Measurements from ENCODE around the gene CNGA3. TPM values are rescaled to one million over a fixed set of nuclear protein-coding genes. Genes with fewer than 3 reads are reported as not detected.

Gene CNGA3
- total and polyA plus RNA-seq, 2 donors = 0.15 to 0.85 TPM

DNA sequence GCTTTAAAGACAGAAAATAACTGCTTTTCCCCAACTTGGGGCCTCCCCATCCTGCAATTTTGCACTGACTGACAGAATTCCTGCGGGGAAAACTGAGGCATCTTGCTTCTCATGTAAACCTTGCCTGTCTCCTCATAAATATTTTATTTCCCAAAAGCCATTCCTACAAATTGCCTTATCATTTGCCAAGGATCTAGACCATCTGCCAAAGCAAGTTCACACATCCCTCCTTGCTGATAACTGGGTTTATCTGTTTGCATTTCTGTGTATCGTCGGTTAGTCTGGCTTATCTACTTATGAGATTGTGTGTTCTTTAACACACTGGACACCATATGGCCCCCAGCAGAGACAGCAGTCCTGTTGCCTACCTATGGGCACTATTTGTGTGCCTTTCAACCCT lies 3.0 kb upstream of the CNGA3 start:
- Histone ChIP-seq H3K4me1 (ENCODE audit: insufficient read depth) (no peaks in the 10 kb centered on the region), H3K4me3 (ENCODE audit: low read depth, low read length) (no peak overlapping the region), H3K36me3 (ENCODE audit: insufficient read depth) (no peaks in the 10 kb centered on the region), H3K27ac (ENCODE audit: low read depth) (no peak overlapping the region)
- DNase-seq (ENCODE audit: extremely low spot score) = no peak
- 20% methylated on average over 3 of the region's 3 CpGs for WGBS

DNA sequence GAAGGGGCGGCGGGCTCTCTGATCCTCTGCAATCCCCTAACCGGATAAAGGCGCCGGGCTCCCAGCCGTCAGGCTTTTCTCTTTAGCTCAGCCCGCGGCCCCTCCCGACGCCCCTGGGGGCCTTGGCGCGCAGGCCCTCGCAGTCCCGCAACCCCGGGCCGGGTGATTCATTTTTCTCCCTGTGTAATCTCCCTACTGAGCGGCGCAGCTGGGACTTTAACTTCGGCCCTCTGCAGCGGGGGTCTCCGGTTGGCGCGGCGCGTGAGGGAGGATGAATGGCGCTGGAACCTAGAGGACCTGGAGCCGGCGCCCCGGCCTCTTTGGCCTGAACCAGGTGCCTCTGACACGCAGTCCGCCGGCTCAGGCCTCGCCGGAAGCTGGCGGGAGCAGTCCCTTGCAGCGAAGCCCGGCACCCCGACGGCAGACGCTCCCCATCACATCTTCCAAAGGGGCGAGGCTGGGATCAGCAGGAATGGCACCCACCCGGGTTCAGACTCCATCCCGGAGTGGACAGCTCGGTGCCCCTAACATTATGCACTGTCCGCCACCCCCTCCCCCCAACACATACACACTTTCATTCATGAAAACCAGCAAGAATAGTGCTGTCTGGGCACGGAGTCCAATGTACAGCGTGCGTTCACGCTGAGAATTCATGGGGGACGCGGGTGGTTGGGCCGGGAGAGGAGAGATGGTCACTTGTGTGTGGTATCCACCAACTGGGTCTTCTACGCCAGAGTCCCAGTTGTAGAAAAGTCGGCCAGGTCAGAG lies 1.2 kb downstream of the CNGA3 start:
- H3K4me3 ChIP-seq (ENCODE audit: low read depth, low read length) = no peak overlapping the region
- DNase-seq (ENCODE audit: extremely low spot score) = no peak
- H3K27ac ChIP-seq (ENCODE audit: low read depth) = no peak overlapping the region
- H3K4me1 ChIP-seq (ENCODE audit: insufficient read depth) = no peaks in the 10 kb centered on the region
- H3K36me3 ChIP-seq (ENCODE audit: insufficient read depth) = no peaks in the 10 kb centered on the region
- 7% methylated on average over 54 of the region's 54 CpGs for WGBS

DNA sequence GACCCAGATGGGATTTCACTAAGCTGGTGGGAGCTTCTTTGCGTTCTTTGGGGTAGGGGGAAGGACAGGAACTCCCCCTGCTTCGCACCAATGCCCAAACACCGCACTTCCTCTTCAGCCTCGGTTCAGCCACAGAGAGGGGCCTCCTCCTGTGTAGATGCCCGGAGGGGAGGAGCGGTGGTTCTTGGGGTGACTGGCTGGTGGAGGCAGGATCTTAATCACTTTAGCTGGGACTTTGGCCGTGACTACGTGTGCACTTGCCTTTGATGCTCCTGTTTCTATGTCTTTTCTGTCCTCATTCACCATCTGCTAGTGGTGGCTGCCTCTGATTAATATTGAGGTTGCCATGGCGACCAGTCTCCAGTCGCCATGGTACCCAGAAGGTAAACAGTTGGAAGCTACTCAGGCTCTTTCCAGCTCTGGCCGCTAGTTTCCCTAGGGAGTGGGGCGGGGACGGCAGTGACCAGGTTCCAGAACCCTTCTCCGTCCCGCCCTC lies 1.9 kb downstream of the CNGA3 start:
- Histone ChIP-seq H3K36me3 (ENCODE audit: insufficient read depth) (no peaks in the 10 kb centered on the region), H3K4me1 (ENCODE audit: insufficient read depth) (no peaks in the 10 kb centered on the region), H3K27ac (ENCODE audit: low read depth) (no peak overlapping the region), H3K4me3 (ENCODE audit: low read depth, low read length) (no peak overlapping the region)
- no peak for DNase-seq (ENCODE audit: extremely low spot score)
- 11% methylated on average over 15 of the region's 15 CpGs for WGBS

DNA sequence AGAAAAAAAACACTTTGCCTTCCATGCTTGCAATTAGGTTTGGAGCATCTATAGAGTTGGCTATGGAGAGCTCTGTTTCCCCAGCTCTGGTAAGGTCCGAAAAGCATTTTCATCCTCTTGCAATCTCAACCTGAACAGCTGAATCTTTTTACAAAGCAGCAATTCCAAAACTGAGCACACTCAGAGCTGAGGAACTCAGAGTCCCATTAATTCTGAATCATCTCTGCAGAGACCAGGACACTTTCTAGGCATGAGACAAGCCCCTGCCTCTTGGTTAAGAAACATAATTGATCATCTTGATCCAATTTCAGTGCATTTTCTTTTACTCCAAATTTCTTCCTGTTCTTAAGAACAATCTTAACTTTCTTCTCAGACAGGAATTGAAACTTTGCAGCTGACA lies 4.2 kb downstream of the CNGA3 start:
- H3K36me3 ChIP-seq (ENCODE audit: insufficient read depth) = no peaks in the 10 kb centered on the region
- H3K4me1 ChIP-seq (ENCODE audit: insufficient read depth) = no peaks in the 10 kb centered on the region
- no peak overlapping the region for H3K4me3 ChIP-seq (ENCODE audit: low read depth, low read length)
- DNase-seq (ENCODE audit: extremely low spot score) = no peak
- WGBS = 64% methylated on average over 1 of the region's 1 CpG
- no peak overlapping the region for H3K27ac ChIP-seq (ENCODE audit: low read depth)

DNA sequence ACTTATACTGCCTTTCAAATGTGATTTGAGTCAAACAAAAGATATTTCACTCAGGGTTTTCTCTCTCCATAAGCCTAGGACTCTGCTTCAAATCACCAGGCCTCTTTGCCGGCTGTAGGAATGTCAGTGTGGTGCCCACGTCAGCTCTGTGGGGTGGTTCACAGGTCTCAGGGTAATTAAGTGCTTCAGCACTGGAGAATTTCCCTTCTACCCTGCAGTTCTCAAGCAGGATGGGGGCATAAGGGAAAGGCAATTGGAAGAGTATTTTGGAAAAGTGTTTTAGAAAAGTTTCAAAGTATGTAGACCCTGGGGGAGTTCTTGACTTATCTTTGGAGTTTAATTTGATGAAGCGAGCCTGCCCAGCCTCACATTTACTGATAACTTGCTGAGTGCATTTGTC lies 9.6 kb downstream of the CNGA3 start:
- Histone ChIP-seq H3K4me3 (ENCODE audit: low read depth, low read length) (no peak overlapping the region), H3K36me3 (ENCODE audit: insufficient read depth) (no peaks in the 10 kb centered on the region), H3K4me1 (ENCODE audit: insufficient read depth) (no peaks in the 10 kb centered on the region), H3K27ac (ENCODE audit: low read depth) (no peak overlapping the region)
- DNase-seq (ENCODE audit: extremely low spot score) = no peak
- WGBS = 45% methylated on average over 3 of the region's 3 CpGs

DNA sequence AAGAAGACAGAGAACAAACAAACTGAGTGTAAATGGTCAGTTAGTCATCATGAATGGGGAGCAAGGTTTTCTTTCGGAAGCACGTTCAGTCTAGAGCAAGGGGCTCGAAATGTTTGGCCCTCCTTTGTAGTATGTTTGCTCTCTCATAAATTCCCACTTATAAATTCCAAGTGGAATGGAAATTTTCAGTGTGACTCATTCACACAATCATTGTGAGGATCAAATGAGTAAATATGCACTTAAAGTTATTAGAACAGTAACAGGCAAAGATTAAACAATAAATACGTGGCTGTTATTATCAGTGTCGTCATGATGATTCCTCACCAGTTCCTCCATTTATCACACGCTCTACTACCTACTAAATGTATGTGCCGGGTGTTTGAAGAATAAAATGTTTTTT lies 10.5 kb downstream of the CNGA3 start:
- H3K4me1 ChIP-seq (ENCODE audit: insufficient read depth) = no peaks in the 10 kb centered on the region
- DNase-seq (ENCODE audit: extremely low spot score) = no peak
- H3K4me3 ChIP-seq (ENCODE audit: low read depth, low read length) = no peak overlapping the region
- H3K36me3 ChIP-seq (ENCODE audit: insufficient read depth) = no peaks in the 10 kb centered on the region
- no peak overlapping the region for H3K27ac ChIP-seq (ENCODE audit: low read depth)
- WGBS = 78% methylated on average over 7 of the region's 7 CpGs

DNA sequence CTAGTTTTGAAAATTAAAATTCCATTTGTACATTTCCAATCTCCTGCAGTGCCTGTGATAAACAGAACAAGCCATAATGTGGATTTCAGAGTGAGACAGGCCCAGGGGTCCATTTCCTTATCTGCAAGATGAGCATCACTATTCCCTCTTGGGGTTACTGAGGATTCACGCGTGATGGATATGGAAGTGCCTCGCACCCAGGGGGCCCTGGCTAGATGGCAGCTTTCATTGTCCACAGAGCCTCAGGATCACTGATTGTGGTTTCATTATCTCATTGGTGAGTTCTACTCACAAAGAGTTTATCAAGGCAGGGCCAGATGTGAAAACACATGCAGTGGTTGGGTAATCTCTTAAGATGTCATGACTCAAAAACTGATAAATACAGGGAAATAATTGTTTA lies 11.6 kb downstream of the CNGA3 start:
- H3K27ac ChIP-seq (ENCODE audit: low read depth) = no peak overlapping the region
- H3K36me3 ChIP-seq (ENCODE audit: insufficient read depth) = no peaks in the 10 kb centered on the region
- H3K4me3 ChIP-seq (ENCODE audit: low read depth, low read length) = no peak overlapping the region
- WGBS = 77% methylated on average over 3 of the region's 3 CpGs
- DNase-seq (ENCODE audit: extremely low spot score) = no peak
- no peaks in the 10 kb centered on the region for H3K4me1 ChIP-seq (ENCODE audit: insufficient read depth)

DNA sequence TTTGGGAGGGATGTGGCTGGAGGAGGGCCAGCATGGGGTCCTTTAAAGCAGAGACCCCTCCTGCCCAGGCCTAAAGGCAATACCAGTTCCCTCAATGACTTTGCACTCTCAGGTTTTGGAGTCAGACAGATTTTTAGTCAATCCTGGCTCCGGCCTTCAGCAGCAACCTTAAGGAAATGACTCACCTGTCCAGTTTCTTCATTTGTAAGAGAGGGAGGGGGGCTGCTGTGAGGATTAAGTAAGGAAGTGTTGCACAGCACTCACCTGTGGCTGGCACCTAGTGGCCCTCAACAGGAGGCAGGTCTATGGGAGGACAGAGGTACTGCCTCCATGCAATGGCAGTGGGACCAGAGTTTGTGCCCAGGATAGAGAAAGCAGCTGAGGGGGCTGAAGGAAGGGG lies 13.7 kb downstream of the CNGA3 start:
- H3K36me3 ChIP-seq (ENCODE audit: insufficient read depth) = no peaks in the 10 kb centered on the region
- H3K4me1 ChIP-seq (ENCODE audit: insufficient read depth) = no peaks in the 10 kb centered on the region
- no peak overlapping the region for H3K4me3 ChIP-seq (ENCODE audit: low read depth, low read length)
- no peak for DNase-seq (ENCODE audit: extremely low spot score)
- WGBS = 80% methylated on average over 1 of the region's 1 CpG
- no peak overlapping the region for H3K27ac ChIP-seq (ENCODE audit: low read depth)

DNA sequence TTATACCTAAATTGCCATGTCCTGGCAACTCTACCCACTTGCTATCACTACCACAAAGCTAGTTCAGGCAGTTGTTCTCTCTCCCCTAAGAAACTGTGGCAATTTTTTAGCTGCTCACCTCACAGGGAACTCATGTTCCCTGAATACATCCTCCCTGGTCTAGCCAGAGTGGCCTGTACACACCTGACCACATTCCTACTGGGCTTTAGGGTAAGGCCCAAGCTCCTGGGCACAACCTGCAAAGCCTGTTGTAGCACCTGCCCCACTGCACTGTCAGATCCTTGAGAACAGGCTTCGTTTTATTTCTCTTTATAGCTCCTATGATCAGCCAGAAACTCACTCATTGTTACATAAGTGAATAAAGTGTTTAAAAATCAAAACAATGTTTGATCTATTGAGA lies 21.5 kb downstream of the CNGA3 start:
- Histone ChIP-seq H3K4me3 (ENCODE audit: low read depth, low read length) (no peak overlapping the region), H3K27ac (ENCODE audit: low read depth) (no peak overlapping the region), H3K36me3 (ENCODE audit: insufficient read depth) (no peaks in the 10 kb centered on the region), H3K4me1 (ENCODE audit: insufficient read depth) (no peaks in the 10 kb centered on the region)
- 66% methylated on average over 1 of the region's 1 CpG for WGBS
- no peak for DNase-seq (ENCODE audit: extremely low spot score)

DNA sequence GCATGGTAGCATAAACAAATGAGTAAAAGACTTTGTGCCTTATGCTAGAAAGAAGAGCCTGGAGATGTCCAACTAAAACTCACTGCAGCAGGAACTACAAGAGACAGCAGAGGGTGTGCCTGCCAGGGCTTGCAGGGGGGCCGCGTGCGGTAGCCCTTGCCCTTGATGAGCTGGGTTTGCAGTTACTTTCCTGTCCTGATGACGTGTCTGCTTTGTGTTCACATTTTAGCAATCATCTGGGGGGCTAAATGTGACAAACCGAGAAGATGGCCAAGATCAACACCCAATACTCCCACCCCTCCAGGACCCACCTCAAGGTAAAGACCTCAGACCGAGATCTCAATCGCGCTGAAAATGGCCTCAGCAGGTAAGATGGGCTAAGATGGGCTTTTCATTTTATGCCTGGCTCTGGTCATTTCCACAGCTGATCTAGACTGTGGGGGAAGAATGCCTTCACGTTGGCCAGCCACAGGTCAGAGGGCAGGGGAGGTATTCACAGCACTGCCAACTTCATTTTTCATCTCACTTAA lies 23.5 kb downstream of the CNGA3 start:
- Histone ChIP-seq H3K27ac (ENCODE audit: low read depth) (no peak overlapping the region), H3K4me1 (ENCODE audit: insufficient read depth) (no peaks in the 10 kb centered on the region), H3K4me3 (ENCODE audit: low read depth, low read length) (no peak overlapping the region), H3K36me3 (ENCODE audit: insufficient read depth) (no peaks in the 10 kb centered on the region)
- DNase-seq (ENCODE audit: extremely low spot score) = no peak
- WGBS = 89% methylated on average over 9 of the region's 9 CpGs

DNA sequence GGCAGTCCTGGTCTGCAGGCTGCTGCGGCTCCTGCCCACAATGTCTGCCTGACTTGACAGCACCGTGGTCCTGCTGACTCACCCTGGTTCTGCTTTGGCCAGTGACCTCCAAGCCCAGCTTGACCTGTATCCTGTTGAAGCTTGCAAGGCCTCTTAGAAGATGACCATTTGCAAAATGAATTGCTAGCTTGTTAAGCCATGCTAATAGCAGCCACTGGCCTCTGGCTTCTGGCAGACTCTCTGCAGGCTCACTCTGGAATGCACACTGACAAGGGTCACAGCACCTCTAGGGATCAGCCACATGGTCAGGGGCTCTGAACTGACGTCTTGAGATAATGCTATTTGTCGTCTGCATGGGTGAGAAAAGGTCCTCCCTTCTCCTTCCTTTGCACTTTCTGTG lies 25.9 kb downstream of the CNGA3 start:
- no peaks in the 10 kb centered on the region for H3K4me1 ChIP-seq (ENCODE audit: insufficient read depth)
- H3K27ac ChIP-seq (ENCODE audit: low read depth) = no peak overlapping the region
- no peak overlapping the region for H3K4me3 ChIP-seq (ENCODE audit: low read depth, low read length)
- DNase-seq (ENCODE audit: extremely low spot score) = no peak
- 71% methylated on average over 4 of the region's 4 CpGs for WGBS
- H3K36me3 ChIP-seq (ENCODE audit: insufficient read depth) = no peaks in the 10 kb centered on the region

DNA sequence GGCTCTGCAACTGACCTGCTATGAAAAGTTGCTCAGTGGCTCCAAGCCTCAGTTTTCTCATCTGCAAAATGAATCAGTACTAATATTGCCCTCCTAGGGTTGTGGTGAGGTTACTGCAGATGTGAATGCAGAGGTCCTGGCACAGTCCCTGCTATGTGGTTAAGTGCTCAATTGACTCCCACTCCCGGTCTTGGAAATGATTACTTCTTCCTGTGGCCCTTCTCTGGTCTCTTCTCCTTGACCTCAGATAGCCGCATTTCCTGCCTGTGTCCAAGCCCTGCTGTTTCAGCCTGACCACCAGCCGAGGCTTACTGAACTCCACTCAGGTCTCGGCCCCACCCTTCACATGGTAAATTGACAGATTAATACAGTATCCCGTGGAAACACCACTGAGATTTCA lies 26.3 kb downstream of the CNGA3 start:
- WGBS = 63% methylated on average over 5 of the region's 5 CpGs
- DNase-seq (ENCODE audit: extremely low spot score) = no peak
- Histone ChIP-seq H3K27ac (ENCODE audit: low read depth) (no peak overlapping the region), H3K36me3 (ENCODE audit: insufficient read depth) (no peaks in the 10 kb centered on the region), H3K4me3 (ENCODE audit: low read depth, low read length) (no peak overlapping the region), H3K4me1 (ENCODE audit: insufficient read depth) (no peaks in the 10 kb centered on the region)

DNA sequence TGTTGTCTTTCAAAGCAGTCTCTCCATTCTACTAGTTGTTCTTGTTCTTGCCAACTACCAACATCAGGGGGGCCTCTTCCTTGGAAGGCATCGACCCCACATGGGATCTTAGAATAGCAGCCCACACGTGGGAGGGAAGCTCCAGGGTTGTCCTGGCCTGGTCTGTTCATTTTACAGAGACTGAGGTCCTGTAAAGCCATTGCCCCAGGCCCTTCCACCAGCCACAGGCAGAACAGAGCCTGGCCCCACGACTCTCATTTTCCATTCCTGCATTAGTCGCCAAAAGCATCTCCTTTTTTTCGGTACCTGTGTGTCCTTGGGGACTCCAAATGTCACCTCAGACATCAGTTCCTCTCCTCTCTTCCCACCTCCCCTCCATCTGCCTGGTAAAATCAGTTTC lies 28.0 kb downstream of the CNGA3 start:
- H3K4me3 ChIP-seq (ENCODE audit: low read depth, low read length) = no peak overlapping the region
- DNase-seq (ENCODE audit: extremely low spot score) = no peak
- no peaks in the 10 kb centered on the region for H3K36me3 ChIP-seq (ENCODE audit: insufficient read depth)
- WGBS = 70% methylated on average over 5 of the region's 5 CpGs
- no peak overlapping the region for H3K27ac ChIP-seq (ENCODE audit: low read depth)
- H3K4me1 ChIP-seq (ENCODE audit: insufficient read depth) = no peaks in the 10 kb centered on the region

DNA sequence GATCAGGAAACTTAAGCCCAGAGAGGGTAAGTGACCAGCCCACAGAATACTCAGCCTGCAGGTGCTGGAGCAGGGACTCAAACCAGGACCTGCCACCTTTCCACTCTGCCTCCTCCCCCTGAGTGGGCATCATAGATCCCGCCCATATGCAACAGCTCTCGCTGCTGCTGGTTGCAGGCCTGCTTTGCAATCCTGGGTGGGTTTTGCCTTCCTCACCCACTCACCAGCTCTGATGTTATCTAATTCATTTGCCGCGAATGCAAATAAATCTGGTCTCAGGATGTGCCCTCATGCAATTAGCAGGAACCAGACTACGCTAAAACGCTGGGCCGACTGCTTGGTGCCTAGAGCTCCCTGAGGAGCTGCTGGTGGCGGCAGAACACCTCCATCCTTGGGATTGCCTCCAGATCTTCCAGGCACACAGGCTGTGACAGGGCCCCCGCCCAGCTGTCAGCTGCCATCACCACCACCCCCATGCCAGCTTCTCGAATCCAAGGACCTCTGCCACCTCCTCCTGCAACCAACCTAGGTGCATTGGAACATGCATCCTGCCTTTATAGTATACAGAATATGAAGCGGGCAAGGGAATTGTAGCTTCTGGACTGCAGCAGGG lies 28.8 kb downstream of the CNGA3 start:
- no peaks in the 10 kb centered on the region for H3K4me1 ChIP-seq (ENCODE audit: insufficient read depth)
- 87% methylated on average over 11 of the region's 11 CpGs for WGBS
- DNase-seq (ENCODE audit: extremely low spot score) = no peak

More for the DNA sequence above, 28.8 kb downstream of the CNGA3 start:
- Histone ChIP-seq H3K36me3 (ENCODE audit: insufficient read depth) (no peaks in the 10 kb centered on the region), H3K27ac (ENCODE audit: low read depth) (no peak overlapping the region), H3K4me3 (ENCODE audit: low read depth, low read length) (no peak overlapping the region)
